Aorta (tissue), 5 donors: ENCODE results near the gene RNF126. TPM values are rescaled to one million over a fixed set of nuclear protein-coding genes. Genes with fewer than 3 reads are reported as not detected.
A peak's percentile ranks its signal among the peaks of the same experiment; 100 is the strongest.

ENCODE experiments used
- ATAC-seq: fragments of 200-7000 bp; cut with Tn5 transposase; one replicate; pipeline ENCODE4 v1.9.1; 2022; ENCODE audit warnings: moderate library complexity; ENCODE audit not compliant: low FRiP score
- DNase-seq, 2 donors: peaks; one replicate each; pipeline ENCODE4 v3.0.0-alpha.2; 2020
- H3K27ac ChIP-seq, 2 donors: one replicate each; pipeline ENCODE4 v1.5.1; 2013; ENCODE audit warnings: low read length in 2 of 2, mild to moderate bottlenecking in 2 of 2, moderate library complexity in 2 of 2, control low read depth in 1 of 2, inconsistent platforms in 1 of 2, low read depth in 1 of 2
- H3K27me3 ChIP-seq, 2 donors: one replicate each; pipeline ENCODE4 v1.6.1; 2013; ENCODE audit warnings: control low read depth in 1 of 2, low read length in 1 of 2, mild to moderate bottlenecking in 1 of 2, moderate library complexity in 1 of 2; ENCODE audit not compliant: insufficient read depth in 2 of 2, control insufficient read depth in 1 of 2
- H3K36me3 ChIP-seq, 2 donors: one replicate each; pipeline ENCODE4 v1.6.1; 2013; ENCODE audit warnings: control low read depth in 1 of 2, low read length in 1 of 2, mild to moderate bottlenecking in 1 of 2; ENCODE audit not compliant: insufficient read depth in 2 of 2, control insufficient read depth in 1 of 2
- H3K4me1 ChIP-seq, 2 donors: one replicate each; pipeline ENCODE4 v1.6.1; 2013; ENCODE audit warnings: low read length in 2 of 2, control low read depth in 1 of 2, mild to moderate bottlenecking in 1 of 2, moderate library complexity in 1 of 2; ENCODE audit not compliant: insufficient read depth in 2 of 2, control insufficient read depth in 1 of 2
- H3K4me3 ChIP-seq, 2 donors: one replicate each; pipeline ENCODE4 v1.5.1; 2013; ENCODE audit warnings: low read length in 2 of 2, control low read depth in 1 of 2, mild to moderate bottlenecking in 1 of 2
- H3K9me3 ChIP-seq: one replicate; pipeline ENCODE4 v1.6.1; 2013; ENCODE audit warnings: mild to moderate bottlenecking, low read length; ENCODE audit not compliant: control insufficient read depth
- WGBS, 2 donors: extraction: QIAGEN DNeasy Blood & Tissue Kit; methylation state at CpG; one replicate each; pipeline ENCODE4 v1.1.7; 2013; 5-methylcytosine and 5-hydroxymethylcytosine counted together
- intact Hi-C, 2 donors: fragments of 100-400 bp; cut with DNase I; formaldehyde crosslinking; loops; one replicate each; pipeline versions ENCODE4 v1.14.2 to v1.15.0; 2022
- polyA plus RNA-seq, 2 donors: library from polyadenylated mRNA; stranded (reverse); fragments of 200-250 nt; gene quantifications; one replicate each; pipeline ENCODE4 v1.2.3, GENCODE V29; 2013
- total RNA-seq, 2 donors: library from RNA; stranded (reverse); fragmentation: NEBNext Ultra II Directional; extraction: Animal tissue kit (Norgen Biotek cat#: 25700); gene quantifications; one replicate each; pipeline ENCODE4 v1.2.1, GENCODE V29; 2021
- donor health status: healthy with polysubstance abuse.
- donor health status: Bipolar disorder and iron deficiency.
- donor health status: DM: no; HTN: no; CAD: no.
- donor health status: DM: no; HTN: no; CAD: no.
- donor health status: DM: yes; HTN: yes; CAD: no.

The RNF126 gene
- total and polyA plus RNA-seq, 4 donors: 18.3 to 38.5 (median 26.8) TPM

DNA sequence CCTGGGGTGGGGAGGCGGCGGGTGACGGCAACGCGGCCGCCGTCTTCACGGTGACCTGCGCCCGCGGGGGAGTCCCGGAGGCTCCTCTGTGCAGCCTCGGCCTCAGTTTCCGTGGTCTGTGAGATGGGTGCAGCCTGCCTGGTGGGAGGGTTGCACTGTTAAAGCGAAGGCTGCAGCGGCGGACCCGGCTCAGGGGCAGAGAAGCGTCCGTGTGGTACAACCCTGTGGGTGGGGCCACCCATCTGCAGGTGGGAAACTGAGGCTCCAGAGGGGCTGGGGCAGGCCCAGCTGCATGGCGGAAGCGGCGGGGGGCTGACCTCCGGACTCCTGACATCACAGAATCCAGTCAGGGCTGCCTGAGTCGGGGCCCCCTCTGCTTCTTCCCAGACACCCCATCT, 22.9 kb downstream of the RNF126 start:
- intact Hi-C loops: no loop called here
- 41 to 49% methylated on average over 24 to 25 of the region's 25 CpGs for WGBS, 2 donors
- Histone ChIP-seq H3K36me3 (no peaks in the 10 kb centered on the region), H3K4me3 (peak overlapping the region; percentile 11 to 19), H3K4me1 (no peaks in the 10 kb centered on the region), H3K9me3 (no peaks in the 10 kb centered on the region), H3K27me3 (no peaks in the 10 kb centered on the region), H3K27ac (no peak overlapping the region)
- no peak for DNase-seq
- ATAC-seq: no peak

DNA sequence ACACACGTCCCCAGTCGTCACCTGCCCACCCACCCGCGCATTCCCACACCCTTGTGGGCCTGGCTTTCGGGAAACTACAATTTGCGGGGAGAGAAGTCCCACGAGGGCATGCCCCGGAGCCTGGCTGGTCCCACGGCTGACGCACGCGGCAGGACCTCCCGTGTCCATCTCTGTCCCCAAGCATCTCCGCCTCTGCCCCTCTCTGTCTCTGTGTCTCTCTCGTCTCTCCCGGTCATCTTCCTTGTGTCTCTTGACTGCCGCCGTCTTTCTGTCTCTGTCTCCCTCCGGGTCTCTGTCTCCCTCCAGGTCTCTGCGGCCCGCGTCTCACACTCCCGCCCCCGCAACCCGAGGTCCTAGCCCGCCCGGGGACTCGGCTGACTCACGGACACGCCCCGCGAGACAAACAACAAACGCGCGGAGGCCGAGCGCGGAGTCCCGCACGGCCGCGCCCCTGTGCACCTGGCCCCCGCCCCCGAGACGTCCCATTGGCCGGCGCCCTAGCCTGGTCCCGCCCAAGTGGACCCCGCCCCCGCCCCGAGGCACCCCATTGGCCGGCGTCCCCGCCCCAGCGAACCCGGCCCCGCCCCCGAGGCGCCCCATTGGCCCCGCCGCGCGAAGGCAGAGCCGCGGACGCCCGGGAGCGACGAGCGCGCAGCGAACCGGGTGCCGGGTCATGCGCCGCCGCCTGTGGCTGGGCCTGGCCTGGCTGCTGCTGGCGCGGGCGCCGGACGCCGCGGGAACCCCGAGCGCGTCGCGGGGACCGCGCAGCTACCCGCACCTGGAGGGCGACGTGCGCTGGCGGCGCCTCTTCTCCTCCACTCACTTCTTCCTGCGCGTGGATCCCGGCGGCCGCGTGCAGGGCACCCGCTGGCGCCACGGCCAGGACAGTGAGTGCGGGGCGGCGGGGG, 23.5 kb downstream of the RNF126 start, which contains the start of gene FGF22:
Gene FGF22, plus strand, starts transcription at position 627 of the 908 bp plus-strand sequence. Its CDS starts 47 bp downstream, at position 674.
- Histone ChIP-seq H3K36me3 (no peaks in the 10 kb centered on the region), H3K27me3 (no peaks in the 10 kb centered on the region), H3K27ac (no peak within 1 kb of the TSS), H3K9me3 (no peaks in the 10 kb centered on the region), H3K4me1 (no peaks in the 10 kb centered on the region), H3K4me3 (peak within 1 kb of the TSS; percentile 11 to 19)
- DNase-seq: peak; percentile 95 to 98
- ATAC-seq: peak; percentile 94
- intact Hi-C loops: no loop called here
- WGBS, 2 donors: 4 to 6% methylated on average over 56 to 109 of the region's 109 CpGs

DNA sequence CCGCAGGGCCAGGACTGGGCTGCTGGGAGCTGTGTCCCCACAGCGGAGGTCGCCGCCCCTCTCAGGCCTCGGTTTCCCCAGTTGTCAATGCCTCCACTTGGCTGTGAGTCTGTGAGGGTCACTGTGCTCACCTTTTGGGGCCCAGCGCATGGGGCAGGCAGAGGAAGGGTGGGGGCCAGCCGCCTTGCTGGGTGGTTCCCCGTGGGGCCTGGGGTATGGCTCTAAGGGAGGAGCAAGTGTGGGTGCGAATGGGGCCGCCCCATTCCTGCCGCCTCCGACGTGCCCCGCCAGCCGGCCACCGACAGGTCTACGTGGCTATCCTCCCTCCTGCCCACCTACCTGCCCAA, 24.1 kb downstream of the RNF126 start:
- Histone ChIP-seq H3K4me3 (no peak overlapping the region), H3K4me1 (no peaks in the 10 kb centered on the region), H3K9me3 (no peaks in the 10 kb centered on the region), H3K27me3 (no peaks in the 10 kb centered on the region), H3K27ac (no peak overlapping the region), H3K36me3 (no peaks in the 10 kb centered on the region)
- 66 to 68% methylated on average over 16 to 17 of the region's 17 CpGs for WGBS, 2 donors
- ATAC-seq (no peak), DNase-seq (no peak)
- intact Hi-C loops: no loop called here

DNA sequence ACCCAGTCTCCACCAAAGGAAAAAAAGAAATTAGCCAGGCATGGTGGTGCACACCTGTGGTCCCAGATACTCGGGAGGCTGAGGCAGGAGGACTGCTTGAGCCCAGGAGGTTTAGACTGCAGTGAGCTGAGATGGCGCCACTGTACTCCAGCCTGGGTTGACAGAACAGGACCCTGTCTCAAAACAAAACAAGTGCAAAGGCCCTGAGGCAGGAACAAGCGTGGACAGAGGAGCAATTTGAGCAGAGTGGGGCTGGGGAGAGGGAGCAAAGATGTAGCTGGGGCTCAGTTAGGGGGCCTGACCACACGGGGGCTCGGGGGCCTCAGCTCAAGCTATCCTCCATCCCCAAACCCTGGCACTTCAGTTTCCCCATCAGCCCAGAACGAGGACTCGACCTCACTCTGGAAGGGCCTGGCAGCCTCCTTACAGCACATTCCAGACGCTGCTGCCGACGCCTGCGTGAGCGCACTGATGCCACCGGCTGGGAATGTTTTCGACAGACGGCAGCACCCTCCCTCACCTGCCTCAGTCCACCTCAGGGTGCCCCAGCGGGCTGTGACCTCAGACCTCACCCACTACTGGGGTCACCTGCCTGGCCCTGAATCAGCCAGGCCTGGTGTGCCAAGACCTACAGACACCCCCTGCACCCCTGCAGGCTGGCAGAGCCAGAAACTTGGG, 27.9 kb downstream of the RNF126 start:
- Histone ChIP-seq H3K4me3 (no peak overlapping the region), H3K4me1 (no peaks in the 10 kb centered on the region), H3K27me3 (no peaks in the 10 kb centered on the region), H3K27ac (no peak overlapping the region), H3K36me3 (no peaks in the 10 kb centered on the region), H3K9me3 (no peaks in the 10 kb centered on the region)
- ATAC-seq (no peak), DNase-seq (no peak)
- intact Hi-C loops: no loop called here
- WGBS, 2 donors: 70 to 71% methylated on average over 16 of the region's 16 CpGs

DNA sequence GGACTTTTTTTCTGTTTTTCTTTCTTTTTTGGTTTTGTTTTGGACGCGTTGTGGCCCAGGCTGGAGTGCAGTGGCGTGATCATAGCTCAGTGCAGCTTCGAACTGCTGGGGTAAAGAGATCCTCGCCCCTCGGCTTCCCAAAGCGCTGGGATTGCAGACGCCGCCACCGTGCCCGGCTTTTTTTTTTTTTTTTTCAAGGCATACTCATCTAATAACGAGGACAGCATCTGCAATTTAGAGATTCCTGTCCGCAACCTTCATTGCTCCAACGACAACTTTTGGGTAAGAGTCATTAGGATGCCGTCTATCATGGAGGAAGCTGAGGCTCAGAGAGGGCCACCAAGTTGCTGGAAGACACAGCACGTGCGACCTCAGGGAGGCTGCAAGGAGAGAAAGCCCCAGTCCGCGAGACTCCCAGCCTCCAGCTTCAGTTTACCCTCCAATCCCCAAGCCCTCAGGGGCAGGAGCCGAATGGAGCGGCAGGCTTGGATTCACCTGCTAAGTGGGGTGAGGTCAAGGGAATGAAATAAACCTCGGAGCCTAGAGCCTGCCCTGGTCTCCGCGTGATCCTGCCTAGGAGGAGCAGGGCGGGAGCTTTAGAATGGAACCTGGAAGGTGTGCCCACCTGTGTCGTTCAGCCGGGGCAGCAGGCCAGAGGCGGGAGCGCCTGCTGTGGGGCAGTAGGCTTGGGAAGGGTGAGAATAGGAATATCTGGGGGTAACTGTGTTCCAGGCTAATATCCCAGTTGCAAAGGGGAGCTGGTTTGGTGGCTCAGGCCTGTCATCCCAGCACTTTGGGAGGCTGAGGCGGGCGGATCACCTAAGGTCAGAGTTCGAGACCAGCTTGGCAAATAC, 29.0 kb downstream of the RNF126 start:
- H3K27ac ChIP-seq: no peak overlapping the region
- WGBS, 2 donors: 24% methylated on average over 32 of the region's 32 CpGs
- ATAC-seq: no peak

DNA sequence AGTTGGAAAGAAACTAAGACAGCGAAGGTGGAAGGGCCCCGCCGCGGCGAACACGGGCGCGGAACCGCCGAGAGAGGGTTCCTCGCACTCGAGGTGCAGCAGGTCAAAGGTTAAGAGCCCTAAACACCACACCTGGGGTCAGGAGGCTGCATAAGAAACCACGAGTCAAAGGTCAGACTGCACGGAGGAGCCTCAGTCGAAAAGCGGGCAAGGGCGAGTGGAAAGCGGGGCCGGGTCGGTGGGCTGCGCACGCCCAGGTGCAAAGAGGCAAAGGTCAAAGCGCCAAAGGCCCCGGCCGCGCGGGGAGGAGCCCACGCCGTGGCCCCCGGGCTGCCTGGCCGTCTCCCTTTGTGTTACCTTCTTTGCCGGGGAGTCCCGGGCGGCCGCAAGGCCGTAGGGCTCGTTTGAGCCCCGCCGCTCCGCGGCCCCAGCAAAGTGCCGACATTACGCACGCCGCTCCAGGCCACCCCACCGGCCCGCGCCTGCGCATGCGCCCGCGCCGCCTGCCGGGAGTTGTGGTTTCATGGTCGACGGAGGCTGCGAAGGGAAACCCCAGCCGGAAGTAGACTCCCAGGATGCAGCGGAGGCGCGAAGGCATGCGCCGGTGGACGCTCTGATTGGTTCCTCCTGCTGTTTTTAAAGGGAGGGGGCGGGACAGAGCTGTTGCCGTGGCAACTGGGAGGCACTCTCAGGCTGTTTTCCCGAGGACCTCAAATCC, 29.8 kb downstream of the RNF126 start, which contains the start of gene POLRMT:
Gene POLRMT, minus strand, starts transcription at position 470 of the 718 bp plus-strand sequence. Its CDS starts 25 bp downstream, at position 445.
- intact Hi-C loops: no loop called here
- peaks cover 0 to 2% of the 10 kb centered on the region in 2 donors for H3K36me3 ChIP-seq
- no peaks in the 10 kb centered on the region for H3K27me3 ChIP-seq
- ATAC-seq (peak; percentile 96), DNase-seq (peak; percentile 99)
- no peaks in the 10 kb centered on the region for H3K9me3 ChIP-seq
- H3K4me3 ChIP-seq: peak within 1 kb of the TSS; percentile 67 to 72
- H3K27ac ChIP-seq: no peak within 1 kb of the TSS
- 0% methylated on average over 60 to 67 of the region's 67 CpGs for WGBS, 2 donors
- no peaks in the 10 kb centered on the region for H3K4me1 ChIP-seq

More for the DNA sequence above, 29.0 kb downstream of the RNF126 start:
- no peak for DNase-seq
- Histone ChIP-seq H3K36me3 (peaks cover 0 to 2% of the 10 kb centered on the region in 2 donors), H3K27me3 (no peaks in the 10 kb centered on the region), H3K4me3 (peak overlapping the region; percentile 27 to 32), H3K4me1 (no peaks in the 10 kb centered on the region), H3K9me3 (no peaks in the 10 kb centered on the region)
- intact Hi-C loops: no loop called here

DNA sequence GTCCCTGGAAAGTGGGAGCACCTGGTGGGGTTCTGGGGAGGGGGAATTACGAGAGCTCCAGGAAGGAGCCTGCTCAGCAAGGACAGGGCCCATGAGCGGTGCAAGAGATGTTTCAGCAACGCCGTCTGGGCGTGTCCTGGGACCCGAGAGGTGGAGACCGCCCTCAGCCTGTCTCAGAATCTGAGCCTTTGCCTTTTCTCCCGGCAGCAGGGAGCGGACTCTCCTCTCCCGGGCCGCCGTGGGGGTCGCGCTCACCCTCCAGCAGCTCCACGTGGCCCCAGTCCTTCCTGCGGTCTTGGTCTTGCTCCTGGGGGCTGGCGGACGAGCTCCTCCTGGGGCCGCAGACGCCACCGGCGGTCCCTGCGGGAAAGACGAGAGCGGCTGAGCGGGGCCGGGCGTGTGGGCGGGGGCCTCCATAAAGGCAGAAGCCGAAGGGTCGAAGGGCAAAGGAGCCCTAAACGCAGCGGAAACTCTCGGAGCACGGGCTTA, 30.4 kb downstream of the RNF126 start:
- H3K27me3 ChIP-seq: no peaks in the 10 kb centered on the region
- WGBS, 2 donors: 5 to 6% methylated on average over 28 to 35 of the region's 35 CpGs
- no peaks in the 10 kb centered on the region for H3K9me3 ChIP-seq
- no peak for ATAC-seq
- no peak for DNase-seq
- intact Hi-C loops: no loop called here
- no peak overlapping the region for H3K27ac ChIP-seq
- H3K36me3 ChIP-seq: peaks cover 0 to 2% of the 10 kb centered on the region in 2 donors
- peak overlapping the region; percentile 67 to 72 for H3K4me3 ChIP-seq
- no peaks in the 10 kb centered on the region for H3K4me1 ChIP-seq
